GM23248 (cell line): ENCODE data around the gene POMT2. TPM values are rescaled to one million over a fixed set of nuclear protein-coding genes. Genes with fewer than 3 reads are reported as not detected.

ENCODE experiments used
- DNase-seq: peaks from one replicate; pipeline ENCODE4 v3.0.0-alpha.2; 2015
- H2AFZ ChIP-seq: fragments of 200-600 bp; sonication (generic); 2 replicates; pipeline ENCODE4 v1.6.1; 2016; ENCODE audit warnings: antibody characterized with exemption
- H3F3A ChIP-seq: fragments of 200-600 bp; sonication (generic); 2 replicates; pipeline ENCODE4 v1.6.1; 2016; ENCODE audit warnings: mild to moderate bottlenecking, antibody characterized with exemption, mixed run types; ENCODE audit not compliant: insufficient read depth
- H3K27ac ChIP-seq: fragments of 200-600 bp; sonication (generic); 2 replicates; pipeline ENCODE4 v1.5.1; 2016; ENCODE audit warnings: mild to moderate bottlenecking
- H3K27me3 ChIP-seq: fragments of 200-600 bp; sonication (generic); replicated peaks from 2 replicates; pipeline ENCODE4 v1.6.1; 2016; ENCODE audit warnings: mild to moderate bottlenecking; ENCODE audit not compliant: insufficient read depth
- H3K36me3 ChIP-seq: fragments of 200-600 bp; sonication (generic); 2 replicates; pipeline ENCODE4 v1.6.1; 2016; ENCODE audit warnings: low read depth, mild to moderate bottlenecking
- H3K4me1 ChIP-seq: fragments of 200-600 bp; sonication (generic); 2 replicates; pipeline ENCODE4 v1.6.1; 2016; ENCODE audit warnings: mild to moderate bottlenecking; ENCODE audit not compliant: insufficient read depth
- H3K4me2 ChIP-seq: fragments of 200-600 bp; sonication (generic); one replicate; pipeline ENCODE4 v1.6.1; 2016; ENCODE audit warnings: mild to moderate bottlenecking; ENCODE audit not compliant: unreplicated experiment
- H3K4me3 ChIP-seq: fragments of 200-600 bp; sonication (generic); 2 replicates; pipeline ENCODE4 v1.5.1; 2016; ENCODE audit warnings: mild to moderate bottlenecking
- H3K79me2 ChIP-seq: fragments of 200-600 bp; sonication (generic); 2 replicates; pipeline ENCODE4 v1.6.1; 2016; ENCODE audit warnings: mild to moderate bottlenecking; ENCODE audit not compliant: insufficient read depth
- H3K9ac ChIP-seq: fragments of 200-600 bp; sonication (generic); 2 replicates; pipeline ENCODE4 v1.6.1; 2016; ENCODE audit warnings: mild to moderate bottlenecking
- H3K9me2 ChIP-seq: fragments of 200-600 bp; sonication (generic); 2 replicates; pipeline ENCODE4 v1.6.1; 2016; ENCODE audit warnings: mixed run types, mild to moderate bottlenecking, moderate library complexity; ENCODE audit not compliant: insufficient read depth
- H3K9me3 ChIP-seq: fragments of 200-600 bp; sonication (generic); one replicate; pipeline ENCODE4 v1.6.1; 2017; ENCODE audit warnings: low read depth
- H4K20me1 ChIP-seq: fragments of 200-600 bp; sonication (generic); 2 replicates; pipeline ENCODE4 v1.6.0; 2016; ENCODE audit not compliant: insufficient read depth
- EZH2 ChIP-seq: fragments of 200-600 bp; sonication (generic); IDR thresholded peaks from 2 replicates; pipeline ENCODE4 v1.6.1; 2018; ENCODE audit warnings: antibody characterized with exemption, mild to moderate bottlenecking; ENCODE audit not compliant: insufficient read depth, poor library complexity, severe bottlenecking
- EZH2phosphoT487 ChIP-seq: fragments of 200-600 bp; sonication (generic); IDR thresholded peaks from 2 replicates; pipeline ENCODE4 v1.6.1; 2018; ENCODE audit warnings: antibody characterized with exemption, moderate library complexity, mild to moderate bottlenecking, low read depth; ENCODE audit not compliant: insufficient read depth
- WGBS, 2 experiments: methylation state at CpG; one replicate each; pipeline ENCODE4 v1.1.6; 2015 to 2017; ENCODE audit warnings: low lambda C conversion rate in 2 of 2, low coverage in 1 of 2; ENCODE audit errors: missing lambda C conversion rate in 2 of 2; 5-methylcytosine and 5-hydroxymethylcytosine counted together
- in situ Hi-C: fragments of 300-500 bp; cut with MboI; formaldehyde crosslinking; loops from 2 replicates; pipeline ENCODE4 v1.15.0; 2020
- polyA plus RNA-seq: library from polyadenylated mRNA; unstranded; fragments of >200 nt; fragmentation: Nextera tagmentation; extraction: Ambion mirVana; gene quantifications from 2 replicates; pipeline ENCODE4 v1.2.1, GENCODE V29; 2016
- total RNA-seq: library from RNA; depleted of rRNA; stranded (reverse); fragments of >200 nt; shearing (Covaris generic); gene quantifications from 2 replicates; pipeline ENCODE4 v1.2.3, GENCODE V29; 2014

The POMT2 gene
- total and polyA plus RNA-seq, 2 experiments from 2014 or later, result 20.7 to 28.3 TPM

DNA sequence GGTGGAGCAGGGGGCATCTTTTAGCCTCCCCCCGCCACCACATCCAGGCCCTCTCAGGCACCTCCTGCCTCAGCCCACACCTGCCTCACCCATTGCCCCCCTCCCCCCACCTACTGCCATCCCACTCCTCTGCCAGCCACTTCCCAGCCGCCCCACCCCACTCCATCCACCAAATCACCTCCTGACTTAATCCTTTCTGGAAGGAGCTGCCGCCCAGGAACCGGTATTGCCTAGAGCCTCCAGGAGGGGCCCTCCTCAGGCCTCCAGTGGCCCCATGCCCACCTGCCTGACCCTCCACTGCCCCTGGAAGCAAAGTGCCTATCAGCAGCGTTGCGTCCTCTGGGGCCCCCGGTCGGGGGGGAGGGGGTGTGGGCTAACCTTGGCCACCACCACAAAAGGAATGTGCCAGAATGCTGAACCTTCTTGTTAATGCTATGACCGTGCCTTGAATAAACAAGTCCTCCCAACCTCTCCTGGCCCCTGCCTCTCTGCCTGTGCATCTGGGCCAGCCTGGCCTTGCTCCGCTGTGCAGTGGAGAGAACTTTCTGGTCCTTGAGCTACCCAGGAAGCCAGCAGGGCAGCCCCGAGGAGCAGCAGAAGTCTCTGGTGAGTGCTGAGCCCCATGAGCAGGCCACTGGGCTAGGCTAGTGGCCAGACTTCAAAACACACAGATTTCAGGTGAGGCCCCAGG is 61.5 kb downstream of the POMT2 start:
- Histone ChIP-seq H3F3A (no peaks in the 10 kb centered on the region), H3K27me3 (peaks cover 15% of the 10 kb centered on the region; the same call in 1 of the 2 replicates), H3K4me3 (no peak overlapping the region), H3K9ac (no peak overlapping the region), H3K36me3 (no peaks in the 10 kb centered on the region), H3K27ac (no peak overlapping the region), H3K4me2 (no peak overlapping the region), H3K9me2 (no peaks in the 10 kb centered on the region), H3K4me1 (no peaks in the 10 kb centered on the region), H2AFZ (no peak overlapping the region), H4K20me1 (no peaks in the 10 kb centered on the region), H3K9me3 (no peaks in the 10 kb centered on the region), H3K79me2 (no peaks in the 10 kb centered on the region)
- no peak for TF ChIP-seq EZH2phosphoT487
- no peak for TF ChIP-seq EZH2
- in situ Hi-C loops, result no loop called here
- 43 to 47% methylated on average over 8 to 11 of the region's 11 CpGs for WGBS, 2 experiments
- DNase-seq, result no peak

DNA sequence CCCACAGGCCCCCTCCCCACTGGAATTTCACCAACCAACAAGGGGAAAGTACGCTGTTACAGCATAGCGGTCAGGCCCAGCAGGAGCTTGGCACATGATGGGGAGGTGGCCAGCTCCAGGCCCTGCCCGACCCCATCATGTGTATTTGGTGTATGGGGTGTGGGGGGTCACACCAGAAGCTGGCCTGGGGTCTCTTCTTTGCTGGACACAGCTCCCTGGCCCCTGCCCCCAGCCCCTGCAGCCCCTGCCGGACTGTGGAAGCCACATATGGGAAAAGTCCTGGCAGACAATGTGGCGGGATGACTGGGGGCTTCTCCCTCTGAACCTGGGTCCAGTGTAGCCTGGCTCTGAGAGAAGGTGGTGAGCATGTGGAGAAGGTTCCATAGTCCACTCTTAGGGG is 62.1 kb downstream of the POMT2 start:
- WGBS, 2 experiments, result 25 to 61% methylated on average over 3 to 5 of the region's 5 CpGs
- Histone ChIP-seq H3K4me2 (no peak overlapping the region), H3K79me2 (no peaks in the 10 kb centered on the region), H3K27me3 (peaks cover 11% of the 10 kb centered on the region; the same call in 1 of the 2 replicates), H3K36me3 (no peaks in the 10 kb centered on the region), H2AFZ (no peak overlapping the region), H3K4me3 (no peak overlapping the region), H3K27ac (no peak overlapping the region), H3K9me3 (no peaks in the 10 kb centered on the region), H3K9me2 (no peaks in the 10 kb centered on the region), H3F3A (no peaks in the 10 kb centered on the region), H4K20me1 (no peaks in the 10 kb centered on the region), H3K4me1 (no peaks in the 10 kb centered on the region), H3K9ac (no peak overlapping the region)
- TF ChIP-seq EZH2phosphoT487 (no peak), EZH2 (no peak)
- no peak for DNase-seq
- in situ Hi-C loops, result no loop called here

DNA sequence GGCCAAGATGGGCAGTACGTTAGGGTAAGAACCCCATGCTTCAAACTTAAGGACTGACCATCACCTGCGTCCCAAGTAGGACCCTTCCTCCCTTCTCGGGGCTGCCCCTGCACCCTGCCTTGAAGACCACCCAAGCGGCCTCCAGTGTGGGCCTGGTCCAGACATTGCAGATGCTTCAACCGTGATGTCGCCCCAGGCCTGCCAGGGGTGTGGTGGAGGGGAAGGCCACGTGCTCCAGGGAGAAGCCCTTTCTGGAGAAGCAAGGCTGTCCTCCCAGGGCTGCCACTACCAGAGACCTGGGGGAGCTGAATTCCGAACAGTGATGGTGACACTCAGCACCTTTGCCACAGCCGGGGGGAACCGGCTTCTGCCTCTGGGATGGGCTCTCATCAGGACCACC is 63.0 kb downstream of the POMT2 start:
- no peak overlapping the region for H2AFZ ChIP-seq
- no peak overlapping the region for H3K4me2 ChIP-seq
- H3K36me3 ChIP-seq, result no peaks in the 10 kb centered on the region
- H3K4me3 ChIP-seq, result no peak overlapping the region
- TF ChIP-seq EZH2phosphoT487, result no peak
- TF ChIP-seq EZH2, result no peak
- H3K79me2 ChIP-seq, result no peaks in the 10 kb centered on the region
- no peaks in the 10 kb centered on the region for H3K9me3 ChIP-seq
- H3K9ac ChIP-seq, result no peak overlapping the region
- no peak for DNase-seq
- H3F3A ChIP-seq, result no peaks in the 10 kb centered on the region
- peaks cover 14% of the 10 kb centered on the region for H3K27me3 ChIP-seq
- H3K27ac ChIP-seq, result no peak overlapping the region
- no peaks in the 10 kb centered on the region for H3K4me1 ChIP-seq
- WGBS, 2 experiments, result 52 to 53% methylated on average over 10 of the region's 10 CpGs
- no peaks in the 10 kb centered on the region for H3K9me2 ChIP-seq
- in situ Hi-C loops, result no loop called here
- no peaks in the 10 kb centered on the region for H4K20me1 ChIP-seq

DNA sequence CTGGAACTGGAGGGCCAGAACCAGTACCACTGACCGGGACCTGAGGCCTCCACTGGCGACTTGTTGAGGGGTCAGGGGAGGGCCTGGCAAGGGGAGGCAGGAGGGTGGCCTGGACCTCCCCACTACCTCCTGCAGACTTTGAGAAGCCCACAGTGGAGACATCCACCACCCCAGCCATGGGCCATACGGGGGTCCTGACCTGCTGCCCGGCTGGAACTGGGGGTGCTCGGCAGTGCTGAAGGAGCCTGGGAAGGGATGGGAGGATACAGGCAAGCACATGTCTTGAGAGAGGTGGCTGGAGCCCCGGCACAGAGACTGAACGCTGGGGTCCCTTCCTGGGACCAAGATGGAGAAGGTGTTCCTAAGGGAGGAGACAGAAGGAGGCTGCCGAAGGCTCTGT is 64.0 kb downstream of the POMT2 start:
- WGBS, 2 experiments, result 55 to 62% methylated on average over 8 of the region's 8 CpGs
- TF ChIP-seq EZH2phosphoT487 (no peak), EZH2 (no peak)

More for the DNA sequence above, 64.0 kb downstream of the POMT2 start:
- no peaks in the 10 kb centered on the region for H3K79me2 ChIP-seq
- no peak overlapping the region for H3K4me3 ChIP-seq
- H3K27me3 ChIP-seq, result peaks cover 8% of the 10 kb centered on the region
- H3K9ac ChIP-seq, result no peak overlapping the region
- DNase-seq, result no peak
- no peaks in the 10 kb centered on the region for H3K9me3 ChIP-seq
- in situ Hi-C loops, result no loop called here
- H4K20me1 ChIP-seq, result no peaks in the 10 kb centered on the region
- no peaks in the 10 kb centered on the region for H3K9me2 ChIP-seq
- H3K27ac ChIP-seq, result no peak overlapping the region
- H3K4me1 ChIP-seq, result no peaks in the 10 kb centered on the region
- no peaks in the 10 kb centered on the region for H3F3A ChIP-seq
- no peaks in the 10 kb centered on the region for H3K36me3 ChIP-seq
- H2AFZ ChIP-seq, result no peak overlapping the region
- no peak overlapping the region for H3K4me2 ChIP-seq
